ENCODE results near the gene UCHL5. TPM values are rescaled to one million over a fixed set of nuclear protein-coding genes. Genes with fewer than 3 reads are reported as not detected.
"Not testable (repeated sequence)": the region's sequence is repeated elsewhere in the genome, so short reads cannot be mapped to it uniquely, and the experiment has no call there.

The UCHL5 gene
- total RNA-seq, 1 donor from 2014 or later: 25.9 TPM

GRCh38 chr1:193060115-193060403, 899 bp upstream of the UCHL5 start:
- Mint-ChIP-seq H3K27me3 (ENCODE audit: unreplicated experiment) (peaks cover 17% of the 10 kb centered on the region), H3K27ac (ENCODE audit: unreplicated experiment) (peak overlapping the region; percentile 97), H3K9me3 (ENCODE audit: unreplicated experiment) (peaks cover 13% of the 10 kb centered on the region), H3K4me1 (ENCODE audit: low read depth, unreplicated experiment) (peaks cover 14% of the 10 kb centered on the region), H3K36me3 (ENCODE audit: unreplicated experiment) (peaks cover 4% of the 10 kb centered on the region), H3K4me3 (ENCODE audit: unreplicated experiment) (peak overlapping the region; percentile 98)
- TF ChIP-seq CTCF (IDR thresholded peaks at IDR 0.05; ENCODE audit: partially characterized antibody, unreplicated experiment): no peak
- no peak for DNase-seq

DNA sequence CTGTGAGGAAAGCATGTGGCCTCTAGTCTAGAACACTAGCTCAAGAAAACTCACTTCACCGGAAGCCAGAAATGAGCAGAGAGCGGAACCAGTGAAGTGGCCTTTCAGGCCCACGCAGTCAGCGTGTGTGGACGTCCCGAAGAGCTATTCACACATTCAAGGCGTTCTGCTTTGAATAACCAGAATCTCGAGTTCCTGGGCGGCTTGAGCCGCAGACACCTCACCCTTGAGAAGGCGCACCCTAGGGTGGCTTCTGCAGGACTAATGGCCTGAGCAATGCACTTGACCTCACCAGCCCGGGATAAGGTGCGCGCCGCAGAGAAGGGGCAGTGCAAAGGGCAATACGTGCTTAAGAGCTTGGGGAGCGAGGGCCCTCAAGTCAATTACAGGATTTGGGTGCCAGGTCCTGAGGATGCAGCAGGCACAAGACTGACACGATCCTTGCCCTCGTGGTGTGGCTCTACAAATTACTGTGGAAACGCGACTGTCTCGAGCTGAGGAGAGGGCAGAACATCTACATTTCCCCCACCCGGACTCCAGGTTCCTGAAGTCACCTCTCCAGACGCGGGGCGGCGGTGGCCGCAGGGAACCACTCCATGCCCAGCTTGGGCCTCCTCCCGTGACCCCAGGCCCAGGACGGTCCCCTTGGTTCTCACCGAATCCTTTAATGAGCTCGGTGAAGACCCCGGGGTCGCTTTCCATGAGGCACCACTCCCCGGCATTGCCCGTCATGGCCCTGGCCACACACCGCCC, 455 bp downstream of the UCHL5 start:
- H3K9me3 Mint-ChIP-seq (ENCODE audit: unreplicated experiment): peaks cover 13% of the 10 kb centered on the region
- TF ChIP-seq CTCF (IDR thresholded peaks at IDR 0.05; ENCODE audit: partially characterized antibody, unreplicated experiment): no peak
- peak; percentile 30 for DNase-seq
- peak overlapping the region; percentile 97 for H3K27ac Mint-ChIP-seq (ENCODE audit: unreplicated experiment)
- peaks cover 4% of the 10 kb centered on the region for H3K36me3 Mint-ChIP-seq (ENCODE audit: unreplicated experiment)
- H3K4me1 Mint-ChIP-seq (ENCODE audit: low read depth, unreplicated experiment): peaks cover 14% of the 10 kb centered on the region
- peak overlapping the region; percentile 98 for H3K4me3 Mint-ChIP-seq (ENCODE audit: unreplicated experiment)
- peaks cover 17% of the 10 kb centered on the region for H3K27me3 Mint-ChIP-seq (ENCODE audit: unreplicated experiment)

DNA sequence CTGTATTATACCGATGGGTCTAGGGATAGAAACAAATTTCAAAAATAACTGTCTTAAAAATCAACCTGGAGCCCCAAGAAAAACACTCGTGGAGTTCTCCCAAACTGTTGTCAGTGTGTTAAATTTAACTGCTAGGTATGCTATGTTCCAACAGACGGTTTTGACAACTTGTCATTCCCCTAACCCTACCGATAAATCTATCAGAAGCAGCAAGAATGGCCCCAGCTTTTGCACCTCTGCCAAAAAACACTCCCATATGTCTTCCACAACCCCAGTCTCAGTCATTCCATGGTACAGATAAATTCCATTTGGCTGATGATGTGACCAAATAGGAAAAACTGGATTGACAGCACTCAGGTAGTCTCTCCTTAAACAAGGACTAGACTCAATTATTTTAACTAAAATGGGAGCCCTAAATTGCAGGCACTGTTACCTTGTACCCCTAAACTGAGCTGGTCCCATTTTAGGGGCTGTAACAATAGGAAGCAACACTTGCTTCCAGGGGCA, 4.9 kb downstream of the UCHL5 start:
- Mint-ChIP-seq H3K4me1 (ENCODE audit: low read depth, unreplicated experiment) (peaks cover 11% of the 10 kb centered on the region), H3K4me3 (ENCODE audit: unreplicated experiment) (no peak overlapping the region), H3K27ac (ENCODE audit: unreplicated experiment) (no peak overlapping the region), H3K9me3 (ENCODE audit: unreplicated experiment) (peaks cover 7% of the 10 kb centered on the region), H3K36me3 (ENCODE audit: unreplicated experiment) (peaks cover 4% of the 10 kb centered on the region), H3K27me3 (ENCODE audit: unreplicated experiment) (peaks cover 9% of the 10 kb centered on the region)
- no peak for DNase-seq
- TF ChIP-seq CTCF (IDR thresholded peaks at IDR 0.05; ENCODE audit: partially characterized antibody, unreplicated experiment): no peak

DNA sequence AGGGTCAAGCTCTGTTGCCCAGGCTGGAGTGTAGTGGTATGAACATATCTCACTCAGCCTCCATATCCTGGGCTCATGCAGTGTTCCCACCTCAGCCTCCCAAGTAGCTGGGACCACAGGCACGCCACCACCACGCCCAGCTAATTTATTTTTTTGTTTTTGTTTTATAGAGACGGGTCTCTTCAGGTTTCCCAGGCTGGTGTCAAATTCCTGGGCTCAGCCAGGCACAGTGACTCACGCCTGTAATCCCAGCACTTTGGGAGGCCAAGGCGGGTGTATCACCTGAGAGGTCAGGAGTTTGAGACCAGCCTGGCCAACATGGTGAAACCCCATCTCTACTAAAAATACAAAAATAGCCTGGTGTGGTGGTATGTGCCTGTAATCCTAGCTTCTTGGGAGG, 10.2 kb downstream of the UCHL5 start:
- H3K27ac Mint-ChIP-seq (ENCODE audit: unreplicated experiment); H3K4me1 Mint-ChIP-seq (ENCODE audit: low read depth, unreplicated experiment); H3K27me3 Mint-ChIP-seq (ENCODE audit: unreplicated experiment); H3K4me3 Mint-ChIP-seq (ENCODE audit: unreplicated experiment); H3K9me3 Mint-ChIP-seq (ENCODE audit: unreplicated experiment); DNase-seq; H3K36me3 Mint-ChIP-seq (ENCODE audit: unreplicated experiment): not testable (repeated sequence)

DNA sequence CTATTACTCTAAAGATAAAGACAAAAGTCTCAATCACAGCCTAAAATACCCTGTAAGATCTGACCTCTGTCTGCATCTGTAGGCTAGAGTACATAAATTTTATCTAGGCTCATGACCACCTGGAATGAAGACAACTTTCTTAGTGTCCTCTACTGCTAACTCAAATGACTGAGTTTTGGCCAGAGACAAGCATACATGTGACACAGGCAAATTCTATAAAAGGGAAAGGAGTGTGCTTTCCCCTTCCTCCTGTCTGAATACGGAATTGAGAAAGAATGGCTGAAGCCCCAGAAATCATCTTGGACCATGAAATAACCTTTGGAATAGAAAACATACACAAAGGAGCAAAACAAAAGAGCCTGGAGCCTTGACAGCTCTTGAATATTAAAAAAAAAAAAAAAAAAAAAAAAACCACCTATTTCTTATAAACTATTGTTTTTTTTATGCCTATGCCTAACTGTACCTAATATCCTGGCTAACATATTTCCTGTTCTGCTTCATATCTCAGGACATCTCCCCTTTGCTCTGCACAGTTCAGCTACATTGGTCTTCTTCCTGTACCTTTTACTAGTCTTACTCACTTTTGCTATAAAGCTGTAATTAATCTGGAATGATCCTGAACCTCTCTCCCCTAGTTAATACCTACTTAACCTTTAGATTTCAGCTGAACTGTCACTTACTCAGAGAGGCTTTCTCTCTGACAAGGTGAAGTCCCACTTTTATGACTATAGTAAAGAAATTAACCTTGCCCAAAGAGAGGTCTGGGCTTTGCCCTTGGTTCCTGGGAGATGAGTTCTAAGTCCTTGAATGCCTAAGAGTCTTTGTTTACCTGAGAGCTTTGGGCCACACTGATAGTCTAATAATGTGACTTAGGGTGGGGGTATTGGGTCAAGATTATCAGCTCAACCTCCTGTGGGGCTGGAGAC, 16.1 kb downstream of the UCHL5 start:
- H3K27ac Mint-ChIP-seq (ENCODE audit: unreplicated experiment): no peak overlapping the region
- H3K36me3 Mint-ChIP-seq (ENCODE audit: unreplicated experiment): peaks cover 3% of the 10 kb centered on the region
- no peak for TF ChIP-seq CTCF (IDR thresholded peaks at IDR 0.05; ENCODE audit: partially characterized antibody, unreplicated experiment)
- DNase-seq: no peak
- no peaks in the 10 kb centered on the region for H3K4me1 Mint-ChIP-seq (ENCODE audit: low read depth, unreplicated experiment)
- no peaks in the 10 kb centered on the region for H3K27me3 Mint-ChIP-seq (ENCODE audit: unreplicated experiment)
- no peaks in the 10 kb centered on the region for H3K9me3 Mint-ChIP-seq (ENCODE audit: unreplicated experiment)
- H3K4me3 Mint-ChIP-seq (ENCODE audit: unreplicated experiment): no peak overlapping the region

All from glutamatergic neuron (in vitro differentiated cells).